ENCODE results near the gene TBL1X. TPM values are rescaled to one million over a fixed set of nuclear protein-coding genes. Genes with fewer than 3 reads are reported as not detected.

Gene TBL1X
- total RNA-seq, 1 experiment from 2014 or later, result 31.9 TPM

DNA sequence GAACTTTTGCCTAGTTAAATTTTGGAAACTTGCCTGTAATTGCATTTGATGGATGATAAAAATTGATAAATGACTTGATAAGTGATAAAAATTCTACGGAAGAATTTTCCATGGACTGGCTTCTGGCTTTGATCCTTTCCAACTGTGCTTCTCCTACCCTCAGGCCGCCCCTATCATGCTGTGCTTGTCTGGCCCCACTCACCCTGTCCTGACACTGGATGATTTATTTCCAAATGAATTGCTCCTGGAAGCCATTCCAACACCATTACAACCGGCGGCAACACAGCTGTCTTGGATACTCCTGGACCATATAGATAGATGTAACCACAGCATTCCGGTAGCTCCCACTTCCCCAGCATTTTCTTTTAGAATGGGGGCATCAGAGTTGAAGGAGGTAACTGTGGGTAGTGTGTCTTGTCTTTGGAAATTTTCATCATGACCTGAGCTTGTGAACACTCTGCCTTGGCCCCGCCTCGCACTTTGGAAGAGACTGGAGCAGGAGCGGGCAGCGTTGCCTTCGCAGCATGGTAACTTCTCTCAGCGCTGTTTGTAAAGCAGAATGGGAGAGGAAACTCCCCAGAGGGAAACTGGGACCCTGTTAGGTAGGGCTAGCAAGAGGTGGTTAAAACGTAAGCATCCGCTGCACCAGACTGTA is 77.4 kb downstream of the TBL1X start:
- H3F3A ChIP-seq (ENCODE audit: low read length, unreplicated experiment), result no peaks in the 10 kb centered on the region
- intact Hi-C loops (cut with micrococcal nuclease), result no loop called here
- no peaks in the 10 kb centered on the region for H3K27me3 ChIP-seq (ENCODE audit: low read length)
- no peak overlapping the region for H3K27ac ChIP-seq (ENCODE audit: low read length)
- no peaks in the 10 kb centered on the region; the same call in 1 of the 2 replicates for H3K36me3 ChIP-seq (ENCODE audit: low read depth, low read length)
- H3K4me2 ChIP-seq (ENCODE audit: low read length), result no peak overlapping the region
- ChIA-PET POLR2A (ENCODE audit: unreplicated experiment) (no interaction called here), CTCF (no interaction called here)
- H3K4me3 ChIP-seq (ENCODE audit: low read length), result no peak overlapping the region
- H2AFZ ChIP-seq (ENCODE audit: low read length), result no peak overlapping the region
- no peak overlapping the region for H3K9ac ChIP-seq (ENCODE audit: low read length)
- no peaks in the 10 kb centered on the region for H3K9me2 ChIP-seq (replicated peaks; ENCODE audit: low read length)
- ATAC-seq, result no peak
- peaks cover 37% of the 10 kb centered on the region for H3K79me2 ChIP-seq (ENCODE audit: low read length)
- DNase-seq, result no peak
- no peaks in the 10 kb centered on the region for H3K9me3 ChIP-seq (ENCODE audit: low read length)
- BruUV-seq (replicated peaks), result no TSS peak
- TF ChIP-seq, protein P1, sequence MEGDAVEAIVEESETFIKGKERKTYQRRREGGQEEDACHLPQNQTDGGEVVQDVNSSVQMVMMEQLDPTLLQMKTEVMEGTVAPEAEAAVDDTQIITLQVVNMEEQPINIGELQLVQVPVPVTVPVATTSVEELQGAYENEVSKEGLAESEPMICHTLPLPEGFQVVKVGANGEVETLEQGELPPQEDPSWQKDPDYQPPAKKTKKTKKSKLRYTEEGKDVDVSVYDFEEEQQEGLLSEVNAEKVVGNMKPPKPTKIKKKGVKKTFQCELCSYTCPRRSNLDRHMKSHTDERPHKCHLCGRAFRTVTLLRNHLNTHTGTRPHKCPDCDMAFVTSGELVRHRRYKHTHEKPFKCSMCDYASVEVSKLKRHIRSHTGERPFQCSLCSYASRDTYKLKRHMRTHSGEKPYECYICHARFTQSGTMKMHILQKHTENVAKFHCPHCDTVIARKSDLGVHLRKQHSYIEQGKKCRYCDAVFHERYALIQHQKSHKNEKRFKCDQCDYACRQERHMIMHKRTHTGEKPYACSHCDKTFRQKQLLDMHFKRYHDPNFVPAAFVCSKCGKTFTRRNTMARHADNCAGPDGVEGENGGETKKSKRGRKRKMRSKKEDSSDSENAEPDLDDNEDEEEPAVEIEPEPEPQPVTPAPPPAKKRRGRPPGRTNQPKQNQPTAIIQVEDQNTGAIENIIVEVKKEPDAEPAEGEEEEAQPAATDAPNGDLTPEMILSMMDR (conservative IDR thresholded peaks at IDR 0.05; ENCODE audit: low read depth, low read length), result no peak
- TF ChIP-seq EZH2phosphoT487 (IDR thresholded peaks at IDR 0.05; ENCODE audit: borderline replicate concordance, low read length) (no peak), EZH2 (IDR thresholded peaks at IDR 0.05; ENCODE audit: low read length, unreplicated experiment) (no peak)
- no peaks in the 10 kb centered on the region for H3K4me1 ChIP-seq (ENCODE audit: insufficient read depth, low read length)
- no peaks in the 10 kb centered on the region; the same call in 1 of the 2 replicates for H4K20me1 ChIP-seq (ENCODE audit: low read length)

DNA sequence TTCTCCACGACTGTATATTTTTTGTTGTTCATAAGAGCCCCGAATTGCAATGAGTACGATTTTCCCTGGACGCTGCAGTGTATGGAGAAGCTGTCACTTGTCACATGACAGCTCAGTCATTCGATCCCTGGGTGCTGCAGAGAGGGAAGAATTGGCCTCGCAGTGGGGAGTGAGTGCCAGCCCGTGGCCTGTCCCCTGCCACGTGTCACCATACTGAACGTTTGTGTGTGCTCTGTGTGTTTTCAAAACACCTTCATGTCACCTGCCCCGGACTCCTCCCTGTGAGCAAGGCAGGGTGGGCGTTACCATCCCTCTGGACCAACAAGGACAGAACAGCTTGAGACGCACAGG is 77.9 kb downstream of the TBL1X start:
- Histone ChIP-seq H3K9ac (ENCODE audit: low read length) (no peak overlapping the region), H3F3A (ENCODE audit: low read length, unreplicated experiment) (no peaks in the 10 kb centered on the region), H3K4me2 (ENCODE audit: low read length) (no peak overlapping the region), H3K79me2 (ENCODE audit: low read length) (peaks cover 34% of the 10 kb centered on the region), H3K4me1 (ENCODE audit: insufficient read depth, low read length) (no peaks in the 10 kb centered on the region), H4K20me1 (ENCODE audit: low read length) (no peaks in the 10 kb centered on the region; the same call in 1 of the 2 replicates), H3K4me3 (ENCODE audit: low read length) (no peak overlapping the region), H3K27ac (ENCODE audit: low read length) (no peak overlapping the region), H3K27me3 (ENCODE audit: low read length) (no peaks in the 10 kb centered on the region), H3K9me2 (replicated peaks; ENCODE audit: low read length) (no peaks in the 10 kb centered on the region), H2AFZ (ENCODE audit: low read length) (no peak overlapping the region), H3K9me3 (ENCODE audit: low read length) (no peaks in the 10 kb centered on the region), H3K36me3 (ENCODE audit: low read depth, low read length) (no peaks in the 10 kb centered on the region)
- ChIA-PET POLR2A (ENCODE audit: unreplicated experiment) (no interaction called here), CTCF (no interaction called here)
- ATAC-seq, result no peak
- intact Hi-C loops (cut with micrococcal nuclease), result no loop called here
- TF ChIP-seq EZH2phosphoT487 (IDR thresholded peaks at IDR 0.05; ENCODE audit: borderline replicate concordance, low read length), result no peak
- TF ChIP-seq, protein P1 (conservative IDR thresholded peaks at IDR 0.05; ENCODE audit: low read depth, low read length), result no peak
- no peak for TF ChIP-seq EZH2 (IDR thresholded peaks at IDR 0.05; ENCODE audit: low read length, unreplicated experiment)
- no peak for DNase-seq
- no TSS peak for BruUV-seq (replicated peaks)

DNA sequence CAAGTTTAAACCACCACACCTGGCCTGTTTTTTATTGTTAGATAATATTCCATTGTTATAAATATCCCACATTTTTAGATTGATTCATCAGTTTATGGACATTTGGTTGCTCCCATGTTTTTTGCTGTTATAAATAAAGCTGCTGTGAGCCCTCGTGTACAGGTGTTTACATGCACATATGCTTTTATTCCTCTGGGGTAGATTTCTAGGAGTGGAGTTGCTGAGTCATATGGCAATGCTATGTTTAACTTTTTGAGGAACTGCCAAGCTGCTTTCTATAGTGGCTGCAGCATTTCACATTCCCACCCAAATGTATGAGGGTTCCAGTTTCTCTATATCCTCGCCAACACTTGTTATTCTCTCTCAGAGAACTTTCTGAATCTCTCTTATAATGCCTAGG is 90.5 kb downstream of the TBL1X start:
- no TSS peak for BruUV-seq (replicated peaks)
- POLR2A ChIA-PET (ENCODE audit: unreplicated experiment), result no interaction called here
- Histone ChIP-seq H2AFZ (ENCODE audit: low read length) (no peak overlapping the region), H3K27me3 (ENCODE audit: low read length) (no peaks in the 10 kb centered on the region), H4K20me1 (ENCODE audit: low read length) (peaks cover 6% of the 10 kb centered on the region; the same call in 1 of the 2 replicates), H3K9ac (ENCODE audit: low read length) (no peak overlapping the region), H3K79me2 (ENCODE audit: low read length) (peaks cover 95% of the 10 kb centered on the region), H3K4me2 (ENCODE audit: low read length) (peak overlapping the region; percentile 28; the same call in 1 of the 2 replicates), H3K9me3 (ENCODE audit: low read length) (no peaks in the 10 kb centered on the region), H3K4me3 (ENCODE audit: low read length) (no peak overlapping the region), H3F3A (ENCODE audit: low read length, unreplicated experiment) (no peaks in the 10 kb centered on the region), H3K9me2 (replicated peaks; ENCODE audit: low read length) (no peaks in the 10 kb centered on the region), H3K27ac (ENCODE audit: low read length) (no peak overlapping the region), H3K36me3 (ENCODE audit: low read depth, low read length) (no peaks in the 10 kb centered on the region), H3K4me1 (ENCODE audit: insufficient read depth, low read length) (peaks cover 11% of the 10 kb centered on the region)
- CTCF ChIA-PET, result no interaction called here
- TF ChIP-seq EZH2 (IDR thresholded peaks at IDR 0.05; ENCODE audit: low read length, unreplicated experiment), result no peak
- TF ChIP-seq, protein P1 (conservative IDR thresholded peaks at IDR 0.05; ENCODE audit: low read depth, low read length), result no peak
- no peak for TF ChIP-seq EZH2phosphoT487 (IDR thresholded peaks at IDR 0.05; ENCODE audit: borderline replicate concordance, low read length)
- ATAC-seq (peak; percentile 77), DNase-seq (peak; percentile 55)
- intact Hi-C loops (cut with micrococcal nuclease), result no loop called here
